Activated CD4-positive, alpha-beta memory T cell treated with anti-CD3 and anti-CD28 coated beads, Interleukin-2, amount 10 ng/mL, durations not matched to agents 7 days and 5 days (primary cell): ENCODE data around the gene OR52J3. TPM values are rescaled to one million over a fixed set of nuclear protein-coding genes. Genes with fewer than 3 reads are reported as not detected.

ENCODE experiments used
- CTCF ChIA-PET: fragments of 350-600 bp; sonication (Branson Sonifier 250); formaldehyde crosslinking; loops from one replicate; lab custom pipeline; 2021; ENCODE audit warnings: antibody characterized with exemption, inconsistent platforms; lab: Charles Lee
- POLR2A ChIA-PET: fragments of 350-600 bp; sonication (Branson Sonifier 250); formaldehyde crosslinking; loops from one replicate; lab custom pipeline; 2021; ENCODE audit warnings: antibody characterized with exemption; lab: Charles Lee
- DNase-seq: peaks from one replicate; pipeline ENCODE4 v3.0.0-alpha.2; 2020
- H3K27ac Mint-ChIP-seq: one replicate; pipeline ENCODE4 v1.8.0; 2021; ENCODE audit warnings: mild to moderate bottlenecking, mixed read lengths
- H3K27me3 Mint-ChIP-seq: one replicate; pipeline ENCODE4 v1.8.0; 2021; ENCODE audit warnings: mixed read lengths
- H3K36me3 Mint-ChIP-seq: one replicate; pipeline ENCODE4 v1.8.0; 2021; ENCODE audit warnings: low read depth, mixed read lengths
- H3K4me1 Mint-ChIP-seq: one replicate; pipeline ENCODE4 v1.8.0; 2021; ENCODE audit warnings: mixed read lengths
- H3K4me3 Mint-ChIP-seq: one replicate; pipeline ENCODE4 v1.8.0; 2021; ENCODE audit warnings: mild to moderate bottlenecking, mixed read lengths
- H3K9me3 Mint-ChIP-seq: one replicate; pipeline ENCODE4 v1.8.0; 2021; ENCODE audit warnings: mixed read lengths
- total RNA-seq, 2 experiments: library from RNA; stranded (reverse); gene quantifications; one replicate each; pipeline ENCODE4 v1.2.3, GENCODE V29; 2021

OR52J3 gene
- total RNA-seq, 2 experiments from 2014 or later, result not detected

DNA sequence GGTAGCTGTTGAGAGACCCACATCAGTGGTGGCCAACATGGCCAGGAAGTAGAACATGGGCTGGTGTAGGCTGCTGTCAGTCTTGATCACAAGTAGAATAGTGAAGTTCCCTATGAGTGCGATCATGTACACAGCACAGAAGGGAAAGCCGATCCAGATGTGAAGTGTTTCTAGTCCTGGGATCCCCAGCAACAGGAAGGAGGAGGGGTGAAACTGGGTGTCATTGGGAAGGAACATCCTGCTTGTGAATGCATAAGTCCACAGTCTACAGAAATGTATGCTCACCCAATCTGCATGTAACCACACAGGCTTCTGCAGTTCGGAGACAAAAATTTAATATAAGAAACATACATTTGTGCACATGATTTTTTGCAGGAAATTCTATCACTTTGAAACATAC, 13.1 kb downstream of the OR52J3 start, which contains the start of gene OR52E2:
Gene OR52E2 (minus strand): TSS at position 237 of the 400 bp plus-strand sequence. CDS start 0 bp downstream, at position 237.
- ChIA-PET CTCF (no interaction called here), POLR2A (no interaction called here)
- H3K9me3 Mint-ChIP-seq, result peaks cover 2% of the 10 kb centered on the region
- H3K36me3 Mint-ChIP-seq, result no peaks in the 10 kb centered on the region
- no peak within 1 kb of the TSS for H3K4me3 Mint-ChIP-seq
- H3K4me1 Mint-ChIP-seq, result no peaks in the 10 kb centered on the region
- H3K27me3 Mint-ChIP-seq, result peaks cover 2% of the 10 kb centered on the region
- no peak within 1 kb of the TSS for H3K27ac Mint-ChIP-seq
- DNase-seq, result no peak

DNA sequence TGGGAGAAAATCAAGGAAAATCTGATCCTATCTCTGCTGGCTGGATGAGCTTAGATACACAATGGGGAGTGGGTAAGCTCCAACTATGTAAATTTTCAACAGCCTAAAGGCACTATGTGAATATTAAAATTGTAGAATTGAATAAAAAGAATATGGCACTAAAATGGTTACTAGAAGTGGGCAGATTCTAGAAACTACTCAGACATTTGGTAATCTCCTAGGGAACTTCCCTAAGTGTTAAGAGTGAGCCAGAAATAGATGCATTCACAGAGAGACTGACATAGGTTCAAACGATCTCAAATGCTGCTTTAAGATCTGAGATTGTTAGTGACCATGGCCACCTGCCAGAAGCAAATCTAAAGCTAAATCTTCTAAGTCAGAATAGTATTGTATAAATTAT, 18.7 kb downstream of the OR52J3 start:
- no peak overlapping the region for H3K4me3 Mint-ChIP-seq
- no peaks in the 10 kb centered on the region for H3K27me3 Mint-ChIP-seq
- ChIA-PET CTCF (no interaction called here), POLR2A (no interaction called here)
- no peak for DNase-seq
- no peaks in the 10 kb centered on the region for H3K36me3 Mint-ChIP-seq
- no peaks in the 10 kb centered on the region for H3K4me1 Mint-ChIP-seq
- H3K27ac Mint-ChIP-seq, result no peak overlapping the region
- H3K9me3 Mint-ChIP-seq, result no peaks in the 10 kb centered on the region

DNA sequence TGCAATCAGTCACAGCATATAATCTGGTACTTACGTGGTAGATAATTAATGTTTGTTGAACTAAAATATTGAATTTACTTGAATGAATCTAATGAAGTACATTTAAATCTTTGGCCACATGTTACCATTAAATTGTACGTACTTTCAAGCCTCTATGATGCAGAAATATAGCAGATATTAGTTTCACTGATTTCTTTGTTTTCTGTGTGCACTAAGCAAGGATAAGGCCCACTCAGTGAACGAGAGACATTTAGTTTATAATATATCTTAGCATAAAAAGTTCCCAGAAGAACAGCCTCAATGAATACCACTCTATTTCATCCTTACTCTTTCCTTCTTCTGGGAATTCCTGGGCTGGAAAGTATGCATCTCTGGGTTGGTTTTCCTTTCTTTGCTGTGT, 22.9 kb downstream of the OR52J3 start, which contains the start of gene OR52E1:
Gene OR52E1 (plus strand): TSS at position 301 of the 400 bp plus-strand sequence.
- no peak for DNase-seq
- Mint-ChIP-seq H3K9me3 (no peaks in the 10 kb centered on the region), H3K27ac (no peak within 1 kb of the TSS), H3K27me3 (no peaks in the 10 kb centered on the region), H3K4me1 (no peaks in the 10 kb centered on the region), H3K36me3 (no peaks in the 10 kb centered on the region), H3K4me3 (no peak within 1 kb of the TSS)
- POLR2A ChIA-PET, result no interaction called here
- CTCF ChIA-PET, result no interaction called here

DNA sequence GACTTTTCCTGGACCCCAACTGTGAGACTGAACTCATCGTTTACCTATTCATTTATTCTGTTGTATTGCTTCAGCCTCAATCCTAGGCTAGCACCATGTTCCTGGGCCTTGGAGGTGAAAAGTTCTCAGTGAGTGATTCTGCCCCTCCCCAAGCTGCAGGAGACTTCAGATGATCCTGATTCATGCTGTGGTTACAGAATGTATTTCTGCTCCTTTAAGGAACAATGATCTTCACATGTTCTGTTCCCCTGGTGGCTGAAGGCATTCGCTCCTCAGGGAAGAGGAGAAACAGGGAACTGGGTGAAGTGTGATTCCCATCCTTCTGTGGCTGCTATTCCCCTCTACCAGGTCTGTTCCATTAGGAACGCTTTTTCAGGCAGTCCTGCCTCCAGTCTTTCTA, 25.5 kb downstream of the OR52J3 start:
- H3K36me3 Mint-ChIP-seq, result no peaks in the 10 kb centered on the region
- no peak for DNase-seq
- H3K4me1 Mint-ChIP-seq, result no peaks in the 10 kb centered on the region
- no peak overlapping the region for H3K27ac Mint-ChIP-seq
- no peaks in the 10 kb centered on the region for H3K27me3 Mint-ChIP-seq
- CTCF ChIA-PET, result no interaction called here
- H3K9me3 Mint-ChIP-seq, result no peaks in the 10 kb centered on the region
- H3K4me3 Mint-ChIP-seq, result no peak overlapping the region
- POLR2A ChIA-PET, result no interaction called here

DNA sequence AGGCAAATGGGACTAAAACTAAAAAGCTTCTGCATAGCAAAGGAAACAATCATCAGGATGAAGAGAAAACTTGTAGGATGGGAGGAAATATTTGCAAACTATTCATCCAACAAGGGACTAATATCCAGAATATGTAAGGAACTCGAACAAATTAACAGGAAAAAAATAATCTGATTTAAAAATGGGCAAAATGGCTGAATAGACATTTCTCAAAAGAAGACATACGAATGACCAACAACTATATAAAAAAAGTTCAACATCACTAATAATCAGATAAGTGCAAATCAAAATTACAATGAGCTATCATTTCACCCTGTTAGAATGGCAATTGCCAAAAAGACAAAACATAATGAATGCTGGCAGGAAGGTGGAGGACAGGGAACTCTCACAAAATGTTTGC, 35.1 kb downstream of the OR52J3 start:
- H3K36me3 Mint-ChIP-seq, result no peaks in the 10 kb centered on the region
- DNase-seq, result no peak
- H3K27ac Mint-ChIP-seq, result no peak overlapping the region
- no peaks in the 10 kb centered on the region for H3K4me1 Mint-ChIP-seq
- POLR2A ChIA-PET, result no interaction called here
- no peaks in the 10 kb centered on the region for H3K27me3 Mint-ChIP-seq
- no peak overlapping the region for H3K4me3 Mint-ChIP-seq
- CTCF ChIA-PET, result no interaction called here
- no peaks in the 10 kb centered on the region for H3K9me3 Mint-ChIP-seq

DNA sequence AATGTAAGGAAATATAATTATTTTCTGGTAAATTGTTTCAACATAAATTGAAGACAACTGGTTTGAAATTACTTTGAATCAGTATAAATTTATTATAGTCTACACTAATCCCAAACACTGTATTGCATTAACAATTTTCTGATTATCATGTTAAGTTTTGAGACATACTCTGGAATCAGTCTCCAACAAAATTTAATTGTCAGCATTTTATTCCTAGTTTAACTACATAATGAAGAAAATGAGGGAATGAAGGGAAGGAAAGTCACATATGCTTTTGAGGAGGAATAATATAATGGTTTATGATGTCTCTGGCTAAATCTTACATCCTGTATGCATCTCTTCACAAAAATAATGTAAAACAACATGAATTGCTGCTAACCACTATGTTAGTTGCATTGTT, 37.3 kb downstream of the OR52J3 start:
- H3K27ac Mint-ChIP-seq, result no peak overlapping the region
- DNase-seq, result no peak
- CTCF ChIA-PET, result no interaction called here
- H3K4me3 Mint-ChIP-seq, result no peak overlapping the region
- H3K4me1 Mint-ChIP-seq, result no peaks in the 10 kb centered on the region
- POLR2A ChIA-PET, result no interaction called here
- no peaks in the 10 kb centered on the region for H3K27me3 Mint-ChIP-seq
- no peaks in the 10 kb centered on the region for H3K36me3 Mint-ChIP-seq
- no peaks in the 10 kb centered on the region for H3K9me3 Mint-ChIP-seq

DNA sequence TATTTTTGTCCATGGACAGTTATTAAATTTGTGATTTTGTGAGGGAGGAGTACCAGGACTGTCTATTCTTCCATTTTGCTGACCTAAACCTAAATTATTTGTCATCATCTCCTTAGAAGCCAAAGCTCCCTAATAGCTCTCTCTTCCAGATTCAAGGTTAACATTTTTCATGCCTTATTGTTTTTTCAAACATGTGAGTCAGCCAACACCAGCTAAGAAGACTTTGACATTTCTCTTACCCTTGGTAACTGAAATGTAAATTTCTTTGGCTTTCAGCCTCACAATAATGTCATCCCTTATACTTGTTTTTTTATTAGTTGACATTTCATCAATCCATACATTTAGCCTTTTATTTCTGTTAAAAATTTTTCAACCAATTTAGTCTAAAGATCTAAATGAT, 42.2 kb downstream of the OR52J3 start:
- CTCF ChIA-PET, result no interaction called here
- Mint-ChIP-seq H3K27me3 (no peaks in the 10 kb centered on the region), H3K4me1 (no peaks in the 10 kb centered on the region), H3K27ac (no peak overlapping the region), H3K36me3 (no peaks in the 10 kb centered on the region), H3K9me3 (no peaks in the 10 kb centered on the region), H3K4me3 (no peak overlapping the region)
- DNase-seq, result no peak
- POLR2A ChIA-PET, result no interaction called here

DNA sequence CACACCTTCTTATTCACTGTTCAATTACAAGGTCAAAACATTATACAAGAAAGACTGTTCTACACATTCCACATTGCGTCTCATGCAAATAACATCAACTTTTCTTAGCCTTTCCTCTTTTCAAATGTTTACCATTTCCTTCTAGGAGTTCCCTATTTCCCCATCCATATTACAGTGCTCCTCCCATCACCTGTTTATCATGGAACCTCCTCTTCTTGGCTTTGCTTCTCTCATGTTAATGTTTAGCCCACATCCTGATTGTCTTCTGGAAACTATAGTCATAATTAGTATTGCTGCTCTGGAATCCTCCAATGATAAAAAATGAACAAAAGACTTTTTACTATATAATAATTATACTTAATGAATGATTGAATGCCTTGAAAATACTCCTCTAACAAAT, 44.3 kb downstream of the OR52J3 start:
- Mint-ChIP-seq H3K27me3 (no peaks in the 10 kb centered on the region), H3K36me3 (no peaks in the 10 kb centered on the region), H3K9me3 (no peaks in the 10 kb centered on the region), H3K4me3 (no peak overlapping the region), H3K27ac (no peak overlapping the region), H3K4me1 (no peaks in the 10 kb centered on the region)
- ChIA-PET CTCF (no interaction called here), POLR2A (no interaction called here)
- no peak for DNase-seq

DNA sequence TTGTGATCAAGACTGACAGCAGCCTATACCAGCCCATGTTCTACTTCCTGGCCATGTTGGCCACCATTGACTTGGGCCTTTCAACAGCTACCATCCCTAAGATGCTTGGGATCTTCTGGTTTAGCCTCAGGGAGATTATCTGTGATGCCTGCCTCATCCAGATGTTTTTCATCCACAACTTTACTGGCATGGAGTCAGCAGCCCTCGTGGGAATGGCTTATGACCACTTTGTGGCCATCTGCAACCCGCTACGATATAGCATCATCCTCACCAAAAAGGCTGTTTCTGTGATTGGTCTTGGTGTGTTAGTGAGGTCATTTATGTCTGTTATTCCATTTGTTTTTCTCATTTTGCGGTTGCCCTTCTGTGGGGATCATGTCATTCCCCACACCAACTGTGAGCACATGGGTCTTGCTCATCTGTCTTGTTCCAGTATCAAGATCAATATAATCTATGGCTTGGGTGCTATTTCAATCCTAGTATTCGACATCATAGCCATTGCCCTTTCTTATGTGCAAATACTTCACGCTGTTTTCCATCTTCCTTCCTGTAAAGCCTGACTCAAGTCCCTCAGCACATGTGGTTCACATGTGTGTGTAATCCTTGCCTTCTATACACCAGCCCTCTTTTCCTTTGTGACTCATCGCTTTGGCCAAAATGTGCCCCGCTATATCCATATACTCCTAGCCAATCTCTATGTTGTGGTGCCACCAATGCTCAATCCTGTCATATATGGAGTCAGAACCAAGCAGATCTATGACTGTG, 46.7 kb downstream of the OR52J3 start:
- no peak overlapping the region for H3K4me3 Mint-ChIP-seq
- CTCF ChIA-PET, result no interaction called here
- no peaks in the 10 kb centered on the region for H3K4me1 Mint-ChIP-seq
- no peak for DNase-seq
- POLR2A ChIA-PET, result no interaction called here
- H3K27me3 Mint-ChIP-seq, result no peaks in the 10 kb centered on the region
- no peaks in the 10 kb centered on the region for H3K36me3 Mint-ChIP-seq
- no peaks in the 10 kb centered on the region for H3K9me3 Mint-ChIP-seq
- no peak overlapping the region for H3K27ac Mint-ChIP-seq

DNA sequence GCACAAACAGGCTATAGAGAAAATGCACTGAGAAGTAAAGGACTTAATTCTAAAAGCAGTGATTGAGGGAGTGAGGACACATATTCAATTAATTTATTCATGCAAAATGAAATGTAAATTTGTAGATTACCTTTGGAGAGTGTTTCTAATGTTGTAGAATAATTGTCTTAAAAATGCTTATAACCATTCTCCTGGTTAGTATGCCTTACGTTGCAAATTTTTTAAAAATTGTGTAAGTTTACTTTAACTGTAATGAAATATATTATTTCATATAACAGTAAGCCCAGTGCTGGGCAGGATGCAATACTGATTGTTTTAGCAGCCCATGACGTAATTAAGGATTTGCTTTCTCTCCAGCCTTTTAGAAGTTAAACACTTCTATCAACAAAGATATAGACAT, 49.7 kb downstream of the OR52J3 start:
- Mint-ChIP-seq H3K9me3 (no peaks in the 10 kb centered on the region), H3K4me3 (no peak overlapping the region), H3K4me1 (no peaks in the 10 kb centered on the region), H3K27me3 (no peaks in the 10 kb centered on the region), H3K27ac (no peak overlapping the region), H3K36me3 (no peaks in the 10 kb centered on the region)
- no peak for DNase-seq
- CTCF ChIA-PET, result no interaction called here
- POLR2A ChIA-PET, result no interaction called here

Other genes with a start within 250 kb of the OR52J3 start
- gene OR52R1, start 242.1 kb upstream of the OR52J3 start, total RNA-seq, result not detected
- not detected for gene OR51F2, start 225.2 kb upstream of the OR52J3 start, total RNA-seq
- gene OR51S1, start 197.3 kb upstream of the OR52J3 start, total RNA-seq, result not detected
- gene OR51T1, start 164.6 kb upstream of the OR52J3 start, total RNA-seq, result not detected
- gene OR51A7, start 142.7 kb upstream of the OR52J3 start, total RNA-seq, result not detected
- not detected for gene OR51G2, start 127.2 kb upstream of the OR52J3 start, total RNA-seq
- not detected for gene OR51G1, start 122.2 kb upstream of the OR52J3 start, total RNA-seq
- gene OR51A4, start 98.9 kb upstream of the OR52J3 start, total RNA-seq, result not detected
- not detected for gene OR51A2, start 90.8 kb upstream of the OR52J3 start, total RNA-seq
- not detected for gene OR51L1, start 51.7 kb upstream of the OR52J3 start, total RNA-seq
- not detected for gene OR52E2, start 13.1 kb downstream of the OR52J3 start, total RNA-seq
- gene OR52E1, start 23.0 kb downstream of the OR52J3 start, total RNA-seq, result not detected
- gene OR52A5, start 91.8 kb downstream of the OR52J3 start, total RNA-seq, result not detected
- not detected for gene OR52A1, start 108.2 kb downstream of the OR52J3 start, total RNA-seq
- gene OR51V1, start 154.2 kb downstream of the OR52J3 start, total RNA-seq, result not detected
- not detected for gene HBB, start 180.5 kb downstream of the OR52J3 start, total RNA-seq
- gene HBD, start 188.0 kb downstream of the OR52J3 start, total RNA-seq, result not detected
- not detected for gene HBG1, start 203.3 kb downstream of the OR52J3 start, total RNA-seq
- gene HBG2, start 208.3 kb downstream of the OR52J3 start, total RNA-seq, result not detected
- not detected for gene HBE1, start 223.4 kb downstream of the OR52J3 start, total RNA-seq